ENCODE measurements around the gene EFCC1. TPM values are rescaled to one million over a fixed set of nuclear protein-coding genes. Genes with fewer than 3 reads are reported as not detected.

EFCC1 gene
- total RNA-seq, 1 donor: not detected

DNA sequence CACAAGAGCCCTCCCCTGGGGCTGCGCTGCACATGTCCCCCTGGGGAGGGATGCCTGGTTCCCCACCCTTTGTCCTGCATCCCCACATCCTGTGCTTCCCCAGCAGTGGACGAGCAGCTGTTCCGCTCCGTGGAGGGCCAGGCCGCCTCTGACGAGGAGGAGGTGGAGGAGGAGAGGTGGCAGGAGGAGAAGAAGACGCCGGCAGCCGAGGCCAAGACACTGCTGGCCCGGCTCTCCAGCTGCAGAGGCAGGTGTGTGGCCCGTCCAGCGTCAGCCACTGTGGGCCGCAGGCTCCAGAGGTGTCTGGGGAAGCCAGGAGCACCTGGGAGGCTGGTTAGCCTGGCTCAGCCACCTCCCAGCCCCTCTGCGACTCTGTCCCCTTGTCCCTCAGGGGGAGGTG lies 31.6 kb downstream of the EFCC1 start:
- no peak overlapping the region for H3K27ac ChIP-seq (ENCODE audit: low read depth, low read length)
- H2AFZ ChIP-seq (ENCODE audit: low read length): no peak overlapping the region
- TF ChIP-seq, protein P1, sequence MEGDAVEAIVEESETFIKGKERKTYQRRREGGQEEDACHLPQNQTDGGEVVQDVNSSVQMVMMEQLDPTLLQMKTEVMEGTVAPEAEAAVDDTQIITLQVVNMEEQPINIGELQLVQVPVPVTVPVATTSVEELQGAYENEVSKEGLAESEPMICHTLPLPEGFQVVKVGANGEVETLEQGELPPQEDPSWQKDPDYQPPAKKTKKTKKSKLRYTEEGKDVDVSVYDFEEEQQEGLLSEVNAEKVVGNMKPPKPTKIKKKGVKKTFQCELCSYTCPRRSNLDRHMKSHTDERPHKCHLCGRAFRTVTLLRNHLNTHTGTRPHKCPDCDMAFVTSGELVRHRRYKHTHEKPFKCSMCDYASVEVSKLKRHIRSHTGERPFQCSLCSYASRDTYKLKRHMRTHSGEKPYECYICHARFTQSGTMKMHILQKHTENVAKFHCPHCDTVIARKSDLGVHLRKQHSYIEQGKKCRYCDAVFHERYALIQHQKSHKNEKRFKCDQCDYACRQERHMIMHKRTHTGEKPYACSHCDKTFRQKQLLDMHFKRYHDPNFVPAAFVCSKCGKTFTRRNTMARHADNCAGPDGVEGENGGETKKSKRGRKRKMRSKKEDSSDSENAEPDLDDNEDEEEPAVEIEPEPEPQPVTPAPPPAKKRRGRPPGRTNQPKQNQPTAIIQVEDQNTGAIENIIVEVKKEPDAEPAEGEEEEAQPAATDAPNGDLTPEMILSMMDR (IDR thresholded peaks at IDR 0.05; ENCODE audit: extremely low read depth, low read depth, low read length): no peak
- no peaks in the 10 kb centered on the region for H3K9me3 ChIP-seq (ENCODE audit: low read depth, low read length)
- no peaks in the 10 kb centered on the region for H3K79me2 ChIP-seq (ENCODE audit: insufficient read depth, low read length)
- no peak overlapping the region for H3K4me2 ChIP-seq (ENCODE audit: insufficient read depth, low read length)
- H3K36me3 ChIP-seq (ENCODE audit: insufficient read depth, low read length): no peaks in the 10 kb centered on the region
- no peaks in the 10 kb centered on the region for H3K4me1 ChIP-seq (ENCODE audit: insufficient read depth, low read length)
- no peaks in the 10 kb centered on the region for H3K27me3 ChIP-seq (ENCODE audit: insufficient read depth, low read length)
- H4K20me1 ChIP-seq (ENCODE audit: insufficient read depth, low read length): no peaks in the 10 kb centered on the region
- H3K4me3 ChIP-seq (ENCODE audit: insufficient read depth, low read length): no peak overlapping the region
- DNase-seq (ENCODE audit: insufficient read length, low spot score, missing footprints): peak; percentile 41

DNA sequence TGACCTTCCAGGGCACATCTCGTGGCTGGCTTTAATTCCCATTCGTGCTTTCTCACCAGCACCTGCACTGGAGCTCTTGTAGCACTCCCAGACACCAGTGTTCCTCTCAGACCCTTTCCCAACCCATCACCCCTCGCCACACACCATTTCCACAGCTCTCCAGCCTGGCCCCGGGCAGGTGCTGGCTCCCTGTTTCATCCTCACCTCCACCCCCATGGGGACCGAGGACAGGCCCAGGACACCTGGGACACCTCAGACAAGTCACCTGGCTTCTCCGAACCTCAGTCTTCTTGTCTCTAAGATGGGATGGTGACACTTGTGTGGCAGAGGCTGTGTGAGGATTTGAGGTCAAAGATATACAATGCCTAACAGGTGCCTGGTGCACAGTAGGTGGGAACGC lies 32.0 kb downstream of the EFCC1 start:
- peak; percentile 71 for DNase-seq (ENCODE audit: insufficient read length, low spot score, missing footprints)
- H3K9me3 ChIP-seq (ENCODE audit: low read depth, low read length): no peaks in the 10 kb centered on the region
- H4K20me1 ChIP-seq (ENCODE audit: insufficient read depth, low read length): no peaks in the 10 kb centered on the region
- no peaks in the 10 kb centered on the region for H3K4me1 ChIP-seq (ENCODE audit: insufficient read depth, low read length)
- no peaks in the 10 kb centered on the region for H3K36me3 ChIP-seq (ENCODE audit: insufficient read depth, low read length)
- H3K27me3 ChIP-seq (ENCODE audit: insufficient read depth, low read length): no peaks in the 10 kb centered on the region
- H3K79me2 ChIP-seq (ENCODE audit: insufficient read depth, low read length): no peaks in the 10 kb centered on the region
- H3K4me3 ChIP-seq (ENCODE audit: insufficient read depth, low read length): no peak overlapping the region
- H3K4me2 ChIP-seq (ENCODE audit: insufficient read depth, low read length): no peak overlapping the region
- TF ChIP-seq, protein P1 (IDR thresholded peaks at IDR 0.05; ENCODE audit: extremely low read depth, low read depth, low read length): no peak
- H3K27ac ChIP-seq (ENCODE audit: low read depth, low read length): no peak overlapping the region
- no peak overlapping the region for H2AFZ ChIP-seq (ENCODE audit: low read length)

DNA sequence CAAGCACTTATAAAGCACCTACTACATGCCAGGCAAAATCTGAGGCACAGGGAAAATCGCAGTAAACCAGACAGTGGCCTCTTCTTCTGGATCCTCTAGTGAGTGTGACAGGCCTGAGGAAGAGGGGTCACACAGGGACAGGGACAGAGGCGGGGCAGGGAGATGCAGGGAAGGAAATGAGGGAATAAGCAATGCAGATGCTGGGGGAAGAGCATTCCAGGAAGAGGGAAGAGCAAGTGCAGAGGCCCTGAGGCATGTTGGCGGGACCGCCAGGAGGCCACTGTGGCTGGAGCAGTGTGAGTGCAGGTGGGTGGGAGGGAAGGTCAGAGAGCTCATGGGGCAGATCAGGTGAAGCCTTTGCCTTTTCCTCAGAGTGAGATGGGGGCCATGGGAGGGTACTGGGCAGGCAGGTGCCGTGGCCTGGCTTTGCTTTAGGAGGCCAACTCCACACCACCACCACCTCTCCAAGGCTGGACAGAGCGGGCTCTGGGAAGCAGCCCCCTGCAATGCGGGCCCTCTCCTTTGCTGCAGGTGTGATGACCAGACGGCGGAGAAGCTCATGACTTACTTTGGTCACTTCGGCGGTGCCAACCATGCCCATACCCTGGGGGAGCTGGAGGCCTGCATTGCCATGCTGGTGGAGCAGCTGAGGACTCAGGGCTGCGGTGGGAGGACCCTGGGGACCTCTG lies 32.7 kb downstream of the EFCC1 start:
- TF ChIP-seq, protein P1 (IDR thresholded peaks at IDR 0.05; ENCODE audit: extremely low read depth, low read depth, low read length): no peak

DNA sequence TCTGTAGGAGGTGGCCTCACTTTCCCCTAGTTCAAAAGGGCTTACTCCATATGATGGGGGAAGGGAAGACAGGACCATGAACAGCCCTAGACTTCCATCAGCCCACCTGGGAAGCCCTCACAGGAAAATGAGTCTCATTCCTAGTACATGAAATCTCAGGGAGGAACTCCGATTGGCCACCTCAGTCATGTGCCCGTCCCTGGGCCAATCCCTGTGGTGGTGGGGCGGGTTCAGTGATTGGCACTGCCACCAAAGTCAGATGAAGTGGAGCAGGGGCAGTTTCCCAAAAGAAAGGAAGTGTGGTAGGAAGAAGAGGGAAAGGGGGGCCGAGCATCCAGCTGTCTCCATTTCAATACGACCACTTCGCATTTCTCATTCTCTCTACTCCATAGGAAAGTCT lies 33.5 kb downstream of the EFCC1 start:
- H4K20me1 ChIP-seq (ENCODE audit: insufficient read depth, low read length): no peaks in the 10 kb centered on the region

More for the DNA sequence above, 32.7 kb downstream of the EFCC1 start:
- H3K4me2 ChIP-seq (ENCODE audit: insufficient read depth, low read length): no peak overlapping the region
- H3K4me3 ChIP-seq (ENCODE audit: insufficient read depth, low read length): no peak overlapping the region
- H2AFZ ChIP-seq (ENCODE audit: low read length): no peak overlapping the region
- no peaks in the 10 kb centered on the region for H3K4me1 ChIP-seq (ENCODE audit: insufficient read depth, low read length)
- H3K27ac ChIP-seq (ENCODE audit: low read depth, low read length): no peak overlapping the region
- no peaks in the 10 kb centered on the region for H4K20me1 ChIP-seq (ENCODE audit: insufficient read depth, low read length)
- no peaks in the 10 kb centered on the region for H3K36me3 ChIP-seq (ENCODE audit: insufficient read depth, low read length)
- H3K27me3 ChIP-seq (ENCODE audit: insufficient read depth, low read length): peaks cover 6% of the 10 kb centered on the region
- peak; percentile 78 for DNase-seq (ENCODE audit: insufficient read length, low spot score, missing footprints)
- no peaks in the 10 kb centered on the region for H3K79me2 ChIP-seq (ENCODE audit: insufficient read depth, low read length)
- H3K9me3 ChIP-seq (ENCODE audit: low read depth, low read length): no peaks in the 10 kb centered on the region

More for the DNA sequence above, 33.5 kb downstream of the EFCC1 start:
- Histone ChIP-seq H2AFZ (ENCODE audit: low read length) (no peak overlapping the region), H3K4me3 (ENCODE audit: insufficient read depth, low read length) (no peak overlapping the region), H3K36me3 (ENCODE audit: insufficient read depth, low read length) (no peaks in the 10 kb centered on the region), H3K27ac (ENCODE audit: low read depth, low read length) (no peak overlapping the region), H3K79me2 (ENCODE audit: insufficient read depth, low read length) (no peaks in the 10 kb centered on the region), H3K4me2 (ENCODE audit: insufficient read depth, low read length) (no peak overlapping the region), H3K4me1 (ENCODE audit: insufficient read depth, low read length) (no peaks in the 10 kb centered on the region), H3K9me3 (ENCODE audit: low read depth, low read length) (no peaks in the 10 kb centered on the region), H3K27me3 (ENCODE audit: insufficient read depth, low read length) (peaks cover 10% of the 10 kb centered on the region)
- TF ChIP-seq, protein P1 (IDR thresholded peaks at IDR 0.05; ENCODE audit: extremely low read depth, low read depth, low read length): no peak
- DNase-seq (ENCODE audit: insufficient read length, low spot score, missing footprints): peak; percentile 86
